GM04504 (cell line): ENCODE measurements around the gene FOXK2.

Experiments
- DNase-seq: peaks from one replicate; pipeline ENCODE4 v3.0.0-alpha.2; 2012; ENCODE audit warnings: low read depth

Gene FOXK2

GRCh38 chr17:82590216-82590615, 70.7 kb downstream of the FOXK2 start:
- no peak for DNase-seq

- DNase-seq = no peak
Measured at GRCh38 chr17:82590881-82591539, 71.5 kb downstream of the FOXK2 start.

GRCh38 chr17:82592289-82592766, 72.8 kb downstream of the FOXK2 start:
- DNase-seq = no peak

- DNase-seq = peak; percentile 50
Measured at GRCh38 chr17:82592767-82593589, 73.4 kb downstream of the FOXK2 start.

GRCh38 chr17:82593590-82594087, 74.1 kb downstream of the FOXK2 start:
- no peak for DNase-seq

- no peak for DNase-seq
Measured at GRCh38 chr17:82594571-82594970, 75.0 kb downstream of the FOXK2 start.

- DNase-seq = no peak
Measured at GRCh38 chr17:82595893-82596292, 76.4 kb downstream of the FOXK2 start.

GRCh38 chr17:82596296-82596695, 76.8 kb downstream of the FOXK2 start:
- DNase-seq = no peak

GRCh38 chr17:82596837-82597672, 77.5 kb downstream of the FOXK2 start:
- DNase-seq = no peak

- DNase-seq = no peak
Measured at GRCh38 chr17:82598256-82599119, 79.0 kb downstream of the FOXK2 start.

GRCh38 chr17:82599674-82600661, 80.4 kb downstream of the FOXK2 start:
- DNase-seq = no peak

GRCh38 chr17:82600731-82601446, 81.4 kb downstream of the FOXK2 start:
- DNase-seq = no peak

GRCh38 chr17:82601447-82602000, 82.0 kb downstream of the FOXK2 start:
- no peak for DNase-seq

GRCh38 chr17:82602487-82602886, 83.0 kb downstream of the FOXK2 start:
- no peak for DNase-seq

- no peak for DNase-seq
Measured at GRCh38 chr17:82602986-82603710, 83.6 kb downstream of the FOXK2 start.

- DNase-seq = no peak
Measured at GRCh38 chr17:82603981-82604448, 84.5 kb downstream of the FOXK2 start.

GRCh38 chr17:82604532-82604931, 85.0 kb downstream of the FOXK2 start:
- DNase-seq = no peak

- no peak for DNase-seq
Measured at GRCh38 chr17:82605939-82606600, 86.5 kb downstream of the FOXK2 start.
